Right kidney (tissue), 1 donor: ENCODE data around the gene MAP2K3.
"Not testable (repeated sequence)": the region's sequence is repeated elsewhere in the genome, so short reads cannot be mapped to it uniquely, and the experiment has no call there.

Source experiments
- DNase-seq: peaks from one replicate; pipeline ENCODE4 v3.0.0-alpha.2; 2016

MAP2K3 gene

DNA sequence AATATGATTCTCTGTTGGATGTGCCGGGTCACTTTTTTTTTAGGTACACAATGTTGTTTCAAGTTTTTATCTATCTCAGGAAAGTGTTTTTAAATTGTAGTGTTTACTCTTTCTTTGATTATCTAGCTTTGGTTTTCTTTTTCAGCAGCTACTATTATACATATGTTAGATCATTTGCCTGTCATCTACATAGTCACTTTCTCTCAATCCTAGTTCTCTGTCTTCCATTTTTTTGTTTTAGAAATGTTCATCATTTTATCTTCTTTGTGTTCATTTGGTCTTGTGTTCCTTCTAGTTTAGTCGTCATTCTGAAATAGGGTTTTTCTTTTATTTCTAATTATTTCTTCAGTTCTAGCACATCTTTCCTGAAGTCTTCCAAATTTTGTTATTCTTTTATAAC, 44.3 kb downstream of the MAP2K3 start:
- not testable (repeated sequence) for DNase-seq

DNA sequence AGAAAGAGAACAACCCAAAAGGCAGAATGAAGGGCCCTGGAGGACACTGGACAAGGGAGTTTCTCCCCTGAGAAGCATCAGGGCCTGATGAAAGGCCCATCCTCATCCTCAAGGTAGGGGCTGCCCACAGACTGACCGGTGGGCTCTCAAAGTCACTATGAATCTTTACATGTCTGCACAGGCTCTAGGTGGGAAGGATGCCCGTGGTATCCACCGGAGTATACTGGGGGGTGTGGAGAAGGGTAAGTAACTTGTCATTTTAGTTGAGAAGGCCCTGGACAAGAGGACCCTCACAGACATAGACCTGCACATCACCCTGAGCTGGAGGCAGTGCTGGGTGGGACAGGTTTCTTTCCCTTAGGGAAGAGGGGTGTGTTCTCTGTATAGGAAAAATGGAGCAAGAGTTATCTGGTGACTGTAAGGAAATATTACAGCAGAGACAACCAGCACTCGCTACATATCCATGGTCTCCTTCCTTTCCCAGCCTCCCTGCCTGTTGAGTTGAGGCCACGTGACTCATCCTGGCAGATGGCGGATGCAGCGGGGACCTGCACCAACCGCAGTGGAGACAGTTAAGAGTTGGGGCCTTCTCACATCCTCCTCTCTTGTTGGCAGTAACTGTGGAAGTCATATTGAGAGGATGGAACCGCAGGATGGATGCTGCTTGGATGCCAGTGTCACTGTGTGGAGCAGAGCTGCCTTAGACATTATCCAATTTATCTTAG, 46.1 kb downstream of the MAP2K3 start:
- no peak for DNase-seq

DNA sequence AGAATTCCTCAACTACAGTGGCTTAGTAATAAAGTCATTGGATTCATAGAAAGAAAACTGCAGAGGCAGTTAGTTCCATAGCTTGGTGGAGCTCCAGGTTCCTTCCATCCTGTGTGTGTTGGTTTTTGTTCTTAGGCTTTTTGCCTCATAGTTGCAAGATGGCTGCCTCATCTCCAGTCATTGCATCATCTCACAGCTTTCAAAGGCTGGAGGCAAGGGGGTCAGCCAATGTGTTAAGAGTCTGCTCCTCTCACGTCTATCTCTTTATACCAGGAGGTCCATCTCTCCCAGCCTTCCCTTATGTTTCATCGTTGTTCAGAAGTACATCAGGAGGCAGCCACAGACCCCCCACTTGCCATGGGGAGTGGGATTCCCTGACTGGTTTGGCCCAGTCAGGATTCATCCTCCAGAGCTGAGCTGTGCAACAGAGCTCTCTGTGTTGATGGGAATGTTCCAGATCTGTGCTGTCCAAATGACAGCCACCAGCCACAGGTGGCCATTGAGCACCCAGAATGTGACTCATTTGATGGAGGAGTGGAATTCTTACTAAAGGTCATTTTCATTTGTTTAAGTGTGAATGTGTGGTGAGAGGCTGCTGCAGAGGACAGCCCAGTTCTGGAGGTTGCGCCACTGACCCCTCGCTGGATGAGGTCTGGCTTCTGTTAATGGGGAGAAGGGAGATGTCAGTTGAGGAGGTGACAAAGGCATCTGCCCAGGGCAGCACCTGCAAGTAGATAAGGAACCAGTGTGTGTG, 52.2 kb downstream of the MAP2K3 start:
- not testable (repeated sequence) for DNase-seq

DNA sequence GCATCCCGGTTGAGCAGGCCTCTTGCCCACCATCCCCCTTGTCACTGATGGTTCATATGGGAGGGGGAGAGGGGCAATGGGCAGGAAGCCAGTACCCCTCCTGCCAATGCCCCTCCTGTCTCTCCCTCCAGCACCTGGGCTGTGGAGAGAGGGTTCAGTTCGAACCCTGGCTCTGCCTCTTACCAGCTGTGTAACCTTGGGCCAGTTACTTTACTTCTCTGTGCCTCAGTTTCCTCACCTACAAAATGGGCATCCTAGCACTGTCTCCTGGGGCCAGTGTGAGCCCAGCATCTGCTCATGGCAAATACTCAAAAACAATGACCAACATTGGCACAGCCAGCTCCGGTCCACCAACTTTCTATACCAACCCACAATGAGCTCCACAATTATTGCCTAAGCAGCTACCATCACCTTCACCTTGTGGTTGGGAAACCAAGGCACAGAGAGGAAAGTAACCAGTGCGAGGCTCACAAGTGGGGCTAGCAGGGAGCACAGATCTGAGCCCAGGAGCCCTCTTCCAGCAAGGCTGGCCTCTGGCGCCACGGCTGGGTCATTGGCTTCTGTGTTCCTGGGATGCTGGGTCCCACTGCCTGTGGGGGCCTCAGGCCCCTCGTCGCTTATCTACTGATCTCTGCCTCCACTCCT, 53.6 kb downstream of the MAP2K3 start:
- not testable (repeated sequence) for DNase-seq

DNA sequence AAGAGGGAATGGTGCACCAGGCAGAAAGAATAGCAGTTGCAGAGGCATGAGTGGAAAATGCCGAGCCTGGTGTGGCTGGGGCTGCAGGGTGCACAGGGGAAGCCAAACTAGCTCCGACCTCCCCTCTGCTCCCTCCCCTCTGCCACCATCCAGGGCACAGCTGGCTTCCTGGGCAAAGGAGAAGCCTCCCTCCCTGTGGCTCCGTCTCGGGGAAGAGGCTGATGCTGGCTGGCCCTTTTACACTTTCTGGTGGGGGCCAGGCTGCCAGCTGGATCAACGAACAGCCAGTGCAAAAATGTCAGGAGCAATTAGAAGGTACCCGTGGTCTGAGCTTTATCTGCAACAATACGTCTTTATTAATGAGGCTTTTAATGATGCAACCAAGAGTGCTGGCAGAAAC, 54.5 kb downstream of the MAP2K3 start:
- no peak for DNase-seq

DNA sequence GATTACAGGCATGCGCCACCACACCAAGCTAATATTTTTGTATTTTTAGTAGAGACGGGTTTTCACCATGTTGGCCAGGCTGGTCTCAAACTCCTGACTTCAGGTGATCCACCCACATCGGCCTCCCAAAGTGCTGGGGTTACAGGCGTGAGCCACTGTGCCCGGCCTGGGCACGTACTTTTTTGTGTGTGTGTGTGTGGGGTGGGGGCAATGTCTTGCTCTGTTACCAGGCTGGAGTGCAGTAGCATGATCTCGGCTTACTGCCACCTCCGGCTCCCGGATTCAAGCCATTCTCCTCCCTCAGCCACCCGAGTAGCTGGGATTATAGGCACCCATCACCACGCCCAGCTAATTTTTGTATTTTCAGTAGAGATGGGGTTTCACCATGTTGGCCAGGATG, 55.1 kb downstream of the MAP2K3 start:
- not testable (repeated sequence) for DNase-seq

DNA sequence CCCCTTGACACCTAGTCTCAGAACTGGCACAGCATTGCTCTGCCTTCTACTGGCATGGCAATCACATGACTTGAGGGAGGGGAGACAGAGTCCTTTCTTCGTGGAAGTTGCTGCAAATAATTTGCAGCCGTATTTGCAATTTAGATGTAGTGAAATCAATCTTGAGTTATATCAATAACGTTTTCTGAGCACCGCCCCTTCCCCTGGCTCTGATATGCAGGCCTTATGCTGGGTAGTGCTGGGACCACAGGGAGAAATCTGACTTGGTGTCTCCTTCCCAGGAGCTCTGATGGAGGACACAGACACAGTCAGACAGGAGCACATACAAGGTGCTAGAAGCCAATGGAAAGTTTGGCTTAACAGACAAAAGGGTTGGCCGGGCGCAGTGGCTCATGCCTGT, 55.9 kb downstream of the MAP2K3 start:
- not testable (repeated sequence) for DNase-seq

DNA sequence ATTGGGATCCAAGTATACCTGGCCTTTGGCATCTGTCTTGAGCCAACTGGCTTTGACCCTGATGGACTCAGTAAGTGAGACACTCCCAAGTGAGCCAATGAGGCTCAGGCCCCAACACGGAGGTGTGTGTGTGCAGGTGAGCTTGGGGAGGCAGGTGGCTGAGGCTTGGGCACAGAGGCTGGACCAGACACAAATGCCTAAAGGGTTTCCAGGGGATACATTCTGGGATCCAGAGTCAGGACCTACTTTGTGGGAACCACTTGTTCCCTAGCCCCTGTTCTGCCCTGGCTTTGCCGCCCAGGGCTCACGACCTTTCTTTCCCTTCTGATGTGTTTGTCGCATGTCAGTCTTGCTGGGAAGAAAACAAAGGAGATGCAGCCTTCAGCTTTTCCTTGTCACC, 56.8 kb downstream of the MAP2K3 start:
- not testable (repeated sequence) for DNase-seq

DNA sequence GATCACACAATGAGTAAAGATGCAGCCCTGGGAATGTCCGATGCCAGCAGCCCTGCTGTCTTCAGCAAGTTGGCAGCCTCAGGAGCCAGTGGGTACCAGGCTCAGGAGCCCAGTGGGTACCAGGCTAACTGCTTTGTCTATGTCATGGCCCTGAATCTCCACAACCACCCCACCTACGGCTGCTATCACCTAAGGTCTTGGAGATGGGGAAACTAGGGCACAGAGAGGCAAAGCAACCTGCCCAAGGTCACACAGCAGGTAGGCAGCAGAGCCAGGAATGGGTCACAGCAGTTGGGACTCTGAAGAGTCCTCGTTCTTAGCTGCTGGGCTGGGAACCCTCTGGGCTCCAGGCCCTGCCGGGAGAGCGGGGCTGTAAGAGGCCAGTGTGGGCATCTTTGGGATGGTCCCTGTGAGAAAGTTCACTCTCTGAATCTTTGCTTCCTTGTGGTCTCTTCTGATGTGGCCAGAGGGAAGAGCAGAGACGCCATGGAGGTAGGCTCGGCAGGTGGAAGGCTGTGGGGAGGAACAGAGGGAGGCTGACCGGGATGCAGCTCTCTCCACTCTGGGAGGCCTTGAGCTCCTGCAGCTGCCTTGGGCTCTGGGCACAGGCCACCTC, 57.5 kb downstream of the MAP2K3 start:
- not testable (repeated sequence) for DNase-seq

DNA sequence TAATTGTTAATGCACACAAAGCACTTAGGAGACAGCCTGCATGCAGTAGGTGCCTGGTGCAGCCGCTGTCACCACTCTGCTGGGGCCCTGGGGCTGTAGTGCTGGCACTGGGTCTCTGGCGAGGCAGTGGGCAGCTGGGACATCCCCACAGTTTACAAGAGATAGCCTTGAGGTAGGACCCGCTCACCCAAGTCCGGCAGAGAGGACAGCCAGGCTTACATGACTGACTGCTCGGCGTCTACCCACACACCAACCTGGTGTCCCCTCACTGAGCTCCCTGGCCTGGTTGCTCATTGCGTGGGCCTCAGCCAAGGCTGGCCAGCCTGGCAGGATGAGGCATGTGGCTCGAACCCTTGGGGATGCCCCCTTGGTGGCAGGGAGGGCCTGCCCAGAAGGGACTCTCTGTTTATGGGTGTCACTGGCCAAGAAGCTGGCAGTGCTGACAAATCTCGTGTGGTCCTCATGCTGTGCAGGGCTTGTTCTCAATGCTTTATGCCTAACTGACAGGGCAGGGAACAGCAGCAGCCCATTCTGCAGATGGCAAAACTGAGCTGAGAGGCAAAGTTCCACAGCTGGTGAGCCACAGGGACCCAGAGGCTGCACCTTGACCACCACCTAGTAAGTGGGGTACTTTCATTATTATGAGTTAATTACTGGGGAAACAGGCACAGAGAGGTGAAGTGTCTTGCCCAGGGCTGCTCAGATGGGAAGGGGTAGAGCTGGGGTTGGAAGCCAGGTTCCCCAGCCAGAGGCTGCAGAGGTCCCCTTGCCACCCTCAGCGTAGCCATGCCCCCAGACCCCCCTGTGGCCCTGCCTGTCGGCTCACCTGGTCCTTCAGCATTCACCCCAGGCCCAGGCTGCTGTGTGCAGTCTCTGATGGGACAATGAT, 58.8 kb downstream of the MAP2K3 start:
- not testable (repeated sequence) for DNase-seq

DNA sequence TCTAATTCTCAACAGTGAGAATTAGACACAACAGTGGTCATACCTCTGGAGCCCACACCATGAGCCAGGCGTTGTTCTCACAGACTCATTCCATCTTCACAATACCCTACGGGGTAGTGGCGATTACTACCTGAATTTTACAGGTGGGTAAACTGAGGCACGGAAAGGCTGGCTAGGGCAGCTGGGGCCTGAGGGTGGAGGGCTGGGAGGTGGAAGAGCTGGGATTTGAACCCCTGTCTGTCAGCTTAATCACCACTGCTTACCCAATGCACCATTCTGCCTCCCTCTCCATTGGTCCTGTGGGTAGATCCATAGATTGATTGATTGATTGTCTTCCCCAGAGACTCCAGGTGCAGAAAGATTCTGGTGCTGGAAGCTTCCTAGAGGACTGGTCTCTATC, 60.3 kb downstream of the MAP2K3 start:
- DNase-seq, result not testable (repeated sequence)

DNA sequence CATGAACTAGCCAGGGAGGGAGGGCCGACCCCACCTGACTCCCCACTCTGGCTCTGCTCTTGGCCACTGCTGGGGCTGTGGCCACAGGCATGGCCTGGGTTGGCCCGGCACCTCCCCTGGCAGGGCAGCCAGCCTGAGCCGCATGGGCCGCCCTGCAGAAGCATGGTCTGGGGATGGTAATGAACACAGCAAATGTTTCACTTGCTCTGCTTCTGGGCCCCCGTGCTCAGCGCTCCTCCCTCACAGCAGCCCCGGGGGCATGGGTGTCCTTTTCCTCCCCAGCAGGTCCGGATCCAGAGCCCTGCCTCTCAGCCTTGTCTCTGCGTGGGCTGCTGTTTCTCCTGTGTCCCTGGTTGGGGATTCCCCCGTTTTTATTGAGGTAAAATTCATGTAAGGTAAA, 60.7 kb downstream of the MAP2K3 start:
- no peak for DNase-seq

DNA sequence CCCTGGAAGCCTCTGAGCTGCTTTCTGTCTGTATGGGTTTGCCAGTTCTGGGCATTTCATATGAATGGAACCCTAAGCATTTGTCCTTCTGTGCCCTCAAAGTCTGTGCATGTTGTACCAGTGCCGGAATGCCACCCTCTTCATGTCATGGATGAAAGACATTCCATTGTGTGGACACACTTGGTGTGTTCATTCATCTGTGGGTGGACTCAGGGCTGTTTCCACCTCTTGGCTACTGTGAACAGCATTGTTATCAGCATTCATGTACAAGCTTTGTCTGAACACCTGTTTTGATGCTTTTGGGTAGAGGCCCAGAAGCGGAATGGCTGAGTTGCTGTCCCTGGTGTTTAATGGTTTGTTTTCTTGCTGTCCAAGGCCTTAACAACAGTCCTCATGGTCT, 61.6 kb downstream of the MAP2K3 start:
- DNase-seq, result not testable (repeated sequence)

DNA sequence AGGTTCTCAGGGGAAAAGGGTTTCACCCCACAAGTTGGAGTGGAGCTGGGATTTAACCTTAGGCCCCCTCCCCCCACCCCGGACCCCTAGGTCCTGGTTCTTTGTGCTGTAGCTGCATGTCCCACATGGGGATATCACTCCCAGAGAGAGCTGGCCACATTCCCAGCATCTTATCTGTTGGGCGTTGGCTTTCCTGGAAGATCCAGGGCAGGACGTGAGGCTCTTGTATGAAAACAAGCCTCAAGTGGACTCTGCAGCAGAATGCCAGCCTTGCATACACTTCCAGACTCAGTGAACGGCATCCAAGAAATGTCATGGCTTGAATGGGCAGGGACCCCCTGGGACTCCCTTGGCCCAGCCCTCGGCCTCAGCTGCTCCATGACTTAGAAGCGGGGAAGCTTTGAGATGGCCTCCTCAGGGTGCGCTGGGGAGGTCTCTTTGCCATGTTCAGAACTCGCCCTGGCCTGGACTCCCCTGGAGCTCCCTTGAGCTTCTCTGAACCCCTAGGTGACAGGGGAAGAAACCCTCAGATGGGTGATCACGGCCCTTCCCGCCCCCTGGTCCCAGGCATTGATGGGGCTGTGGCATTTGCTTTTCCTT, 62.2 kb downstream of the MAP2K3 start:
- not testable (repeated sequence) for DNase-seq

DNA sequence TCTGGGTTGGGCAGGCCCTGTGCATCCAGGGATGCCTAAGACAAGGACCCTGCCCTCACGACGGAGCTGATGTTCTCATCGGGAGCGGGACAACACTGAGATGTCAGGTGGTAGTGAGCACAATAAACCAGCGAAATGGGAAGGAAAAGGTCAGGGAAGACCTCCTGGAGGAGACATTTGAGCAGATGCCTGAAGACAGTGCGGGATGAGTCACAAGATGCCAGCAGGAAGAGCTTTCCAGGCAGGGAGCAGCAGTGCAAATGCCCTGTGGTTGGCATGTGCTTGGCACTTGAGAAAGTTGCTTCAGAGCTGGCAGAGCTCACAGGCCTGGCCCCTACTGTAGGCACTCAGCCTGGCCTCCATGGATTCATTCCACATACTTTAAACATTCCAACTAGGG, 63.1 kb downstream of the MAP2K3 start:
- not testable (repeated sequence) for DNase-seq

DNA sequence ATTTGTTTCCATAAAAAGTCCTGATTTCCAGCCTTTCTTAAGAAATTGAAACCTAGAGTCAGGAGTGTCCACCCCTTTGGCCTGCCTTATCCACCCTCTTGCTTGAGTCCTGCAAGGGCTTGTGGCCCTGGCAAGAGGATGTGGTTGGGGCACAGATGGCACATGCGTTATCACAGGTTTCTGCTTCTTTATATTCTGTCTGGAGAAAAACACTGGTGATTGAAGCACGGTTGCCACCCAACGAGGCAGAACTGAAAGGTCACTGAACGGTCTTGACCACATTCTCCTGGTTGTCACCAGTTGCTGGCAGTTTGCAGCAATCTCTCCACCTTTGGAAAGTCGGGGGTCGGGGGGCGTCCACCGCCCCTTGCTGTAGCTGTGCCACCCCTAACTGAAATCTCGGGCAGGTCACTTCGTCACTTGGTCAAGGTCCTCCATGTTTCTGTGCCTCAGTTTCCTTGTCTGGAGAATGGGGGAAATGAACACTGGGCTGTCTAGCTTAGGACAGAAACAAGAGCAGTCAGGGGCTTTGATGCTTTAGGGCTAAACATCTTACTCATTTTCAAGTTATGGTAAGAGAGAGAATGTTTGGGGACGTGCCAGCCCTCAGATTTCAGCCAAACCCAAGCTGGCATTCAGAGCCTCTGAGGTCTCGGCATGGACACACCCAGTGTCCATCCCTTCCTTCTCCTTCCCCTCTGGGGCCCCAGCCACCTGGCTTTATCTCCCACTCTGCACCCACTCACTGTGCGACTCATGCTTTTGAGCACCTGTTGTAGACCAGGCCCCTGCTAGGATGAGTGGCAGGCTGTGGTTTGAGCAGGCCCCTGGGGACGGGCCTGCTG, 63.8 kb downstream of the MAP2K3 start:
- not testable (repeated sequence) for DNase-seq

DNA sequence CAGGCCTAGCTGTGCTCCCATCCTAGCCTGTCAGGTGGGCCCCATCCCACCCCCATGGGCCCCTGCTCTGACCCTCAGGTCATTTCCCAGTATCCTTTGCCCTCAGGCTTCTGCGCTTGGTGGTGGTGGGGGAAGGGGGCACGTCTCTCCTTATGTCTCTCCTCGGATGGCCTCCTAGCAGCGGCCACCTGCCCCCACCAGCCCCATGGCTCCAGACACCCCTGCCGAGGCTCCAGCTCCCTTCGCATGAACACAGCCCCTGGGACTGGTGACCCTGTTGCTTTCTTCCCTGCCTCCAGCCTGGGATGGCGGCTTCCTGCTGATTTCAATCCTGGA, 64.4 kb downstream of the MAP2K3 start:
- DNase-seq, result not testable (repeated sequence)

DNA sequence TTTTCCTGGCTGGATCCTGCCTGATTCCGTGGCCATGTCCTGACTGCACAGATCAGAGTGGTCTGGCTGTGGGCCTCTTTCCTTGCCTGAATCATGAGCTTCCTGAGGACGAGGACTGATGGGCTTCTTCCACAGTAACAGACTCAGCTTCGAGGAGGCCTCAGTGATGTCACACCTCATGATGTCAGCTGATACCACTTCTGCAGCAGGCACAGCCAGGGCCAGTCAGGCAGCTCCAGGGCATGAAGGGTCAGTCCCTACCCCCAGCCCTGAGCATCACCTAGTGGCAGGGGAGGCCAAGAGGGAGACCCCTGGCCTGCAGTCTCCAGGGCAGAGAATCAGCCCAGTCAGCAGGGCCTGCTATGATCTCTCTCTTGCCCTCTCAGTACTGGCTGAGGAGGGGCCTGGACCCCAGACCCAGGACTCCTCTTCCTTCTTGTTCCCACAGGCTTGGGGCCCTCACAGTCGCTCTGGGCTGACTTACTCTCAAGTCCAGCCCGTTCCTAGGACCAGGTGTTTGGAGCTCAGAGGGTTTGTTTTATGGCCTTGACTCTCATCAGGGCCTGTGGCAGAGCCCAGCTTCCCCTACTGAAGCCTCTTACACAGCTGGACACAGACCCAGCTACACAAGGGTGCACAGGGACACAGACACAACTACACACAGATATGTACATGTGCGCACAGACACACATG, 65.0 kb downstream of the MAP2K3 start:
- DNase-seq, result not testable (repeated sequence)

DNA sequence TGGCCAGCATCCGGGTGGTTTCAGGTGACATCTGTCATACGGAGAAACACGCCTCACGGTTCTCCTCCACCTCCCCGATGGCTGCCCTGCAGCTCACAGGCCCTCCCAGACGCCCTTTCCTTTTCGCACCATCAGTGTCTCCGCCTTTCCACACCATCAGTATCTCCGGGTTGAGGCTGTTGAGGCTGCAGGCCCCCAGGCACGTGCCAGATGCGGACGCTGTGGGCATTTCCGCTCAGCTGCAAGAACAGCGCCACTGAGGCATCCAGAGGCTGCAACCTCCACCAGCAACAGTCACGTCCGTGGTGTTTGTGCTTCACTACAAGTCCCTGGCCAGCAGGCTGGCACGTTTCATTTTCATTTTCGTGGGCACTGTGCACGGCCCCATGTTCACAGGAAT, 66.0 kb downstream of the MAP2K3 start:
- DNase-seq, result not testable (repeated sequence)
